H4 (cell line): Measurements from ENCODE around the gene CEP57L1. TPM values are rescaled to one million over a fixed set of nuclear protein-coding genes. Genes with fewer than 3 reads are reported as not detected.

ENCODE experiments used
- DNase-seq: peaks from one replicate; pipeline ENCODE4 v3.0.0-alpha.2; 2015; ENCODE audit warnings: low spot score
- total RNA-seq: library from RNA; depleted of rRNA; stranded (reverse); fragments of >200 nt; shearing (Covaris generic); gene quantifications from 2 replicates; pipeline ENCODE4 v1.2.3, GENCODE V29; 2014; rRNA removed

CEP57L1 gene
- 13.9 and 17.7 TPM in 2 replicates for total RNA-seq

- peak; percentile 91 for DNase-seq
These were observed at the start of gene CEP57L1 for GRCh38 chr6:109095036-109095834. TSS of gene CEP57L1 (plus strand) at chr6:109095507. CDS start at chr6:109145222, 49,715 bp downstream.

GRCh38 chr6:109048176-109048575, 47.1 kb upstream of the CEP57L1 start:
- DNase-seq = no peak

- DNase-seq = no peak
These were observed 46.5 kb upstream of the CEP57L1 start for GRCh38 chr6:109048670-109049415.

- no peak for DNase-seq
These were observed 45.3 kb upstream of the CEP57L1 start for GRCh38 chr6:109050012-109050411.

GRCh38 chr6:109050447-109051102, 44.7 kb upstream of the CEP57L1 start:
- no peak for DNase-seq

- DNase-seq = no peak
These were observed 43.8 kb upstream of the CEP57L1 start for GRCh38 chr6:109051301-109052017.

GRCh38 chr6:109052018-109052651, 43.2 kb upstream of the CEP57L1 start:
- DNase-seq = no peak

GRCh38 chr6:109052852-109053251, 42.5 kb upstream of the CEP57L1 start:
- DNase-seq = no peak

GRCh38 chr6:109053336-109053735, 42.0 kb upstream of the CEP57L1 start:
- DNase-seq = no peak

GRCh38 chr6:109055771-109056235, 39.5 kb upstream of the CEP57L1 start:
- no peak for DNase-seq

- DNase-seq = no peak
These were observed 38.6 kb upstream of the CEP57L1 start for GRCh38 chr6:109056661-109057060.

- DNase-seq = no peak
These were observed 36.7 kb upstream of the CEP57L1 start for GRCh38 chr6:109058620-109059019.

- DNase-seq = no peak
These were observed 36.2 kb upstream of the CEP57L1 start for GRCh38 chr6:109059153-109059552.

- DNase-seq = no peak
These were observed 35.7 kb upstream of the CEP57L1 start for GRCh38 chr6:109059571-109060021.

- no peak for DNase-seq
These were observed 34.7 kb upstream of the CEP57L1 start for GRCh38 chr6:109060571-109060970.

GRCh38 chr6:109062216-109062615, 33.1 kb upstream of the CEP57L1 start:
- no peak for DNase-seq

GRCh38 chr6:109062767-109063352, 32.4 kb upstream of the CEP57L1 start:
- no peak for DNase-seq

GRCh38 chr6:109069746-109070145, 25.6 kb upstream of the CEP57L1 start:
- no peak for DNase-seq

- DNase-seq = no peak
These were observed 24.0 kb upstream of the CEP57L1 start for GRCh38 chr6:109071125-109071917.
